Lung (tissue), 12 donors: ENCODE data around the gene MYL12B. TPM values are rescaled to one million over a fixed set of nuclear protein-coding genes. Genes with fewer than 3 reads are reported as not detected.

Source experiments
- ATAC-seq: fragments of 200-7000 bp; cut with Tn5 transposase; one replicate; pipeline ENCODE4 v1.9.1; 2020; ENCODE audit warnings: moderate number of reproducible peaks; ENCODE audit not compliant: insufficient read depth, low FRiP score
- DNase-seq, 3 donors: peaks; one replicate each; pipeline ENCODE4 v3.0.0-alpha.2; 2013 to 2017
- H3K27ac ChIP-seq, 2 donors: one replicate each; pipeline ENCODE4 v1.5.1; 2013; ENCODE audit warnings: mild to moderate bottlenecking in 2 of 2, moderate library complexity in 2 of 2, control low read depth in 1 of 2, inconsistent platforms in 1 of 2, low read depth in 1 of 2, low read length in 1 of 2
- H3K27me3 ChIP-seq, 3 donors: one replicate each; pipeline ENCODE4 v1.5.1; 2013; ENCODE audit warnings: low read length in 2 of 3; ENCODE audit not compliant: control insufficient read depth in 3 of 3, insufficient read depth in 3 of 3
- H3K36me3 ChIP-seq, 4 donors: one replicate each; pipeline ENCODE4 v1.5.1; 2013; ENCODE audit warnings: low read length in 4 of 4, mild to moderate bottlenecking in 1 of 4, moderate library complexity in 1 of 4; ENCODE audit not compliant: control insufficient read depth in 4 of 4, insufficient read depth in 4 of 4
- H3K4me1 ChIP-seq, 5 donors: one replicate each; pipeline ENCODE4 v1.5.1; 2013; ENCODE audit warnings: low read length in 5 of 5, mild to moderate bottlenecking in 2 of 5, moderate library complexity in 1 of 5; ENCODE audit not compliant: control insufficient read depth in 5 of 5, insufficient read depth in 5 of 5
- H3K4me3 ChIP-seq: one replicate; pipeline ENCODE4 v1.5.1; 2013; ENCODE audit warnings: mild to moderate bottlenecking, control low read depth, moderate library complexity
- H3K9ac ChIP-seq, 2 donors: one replicate each; pipeline ENCODE4 v1.5.1; 2013; ENCODE audit warnings: low read length in 2 of 2, control low read depth in 1 of 2; ENCODE audit not compliant: insufficient read depth in 1 of 2
- H3K9me3 ChIP-seq, 4 donors: one replicate each; pipeline ENCODE4 v1.5.1; 2013; ENCODE audit warnings: low read length in 3 of 4, mild to moderate bottlenecking in 1 of 4, moderate library complexity in 1 of 4; ENCODE audit not compliant: control insufficient read depth in 4 of 4, insufficient read depth in 3 of 4
- CTCF ChIP-seq: IDR thresholded peaks from 2 replicates; pipeline ENCODE4 v1.5.1; 2012; ENCODE audit warnings: mild to moderate bottlenecking; ENCODE audit errors: control extremely low read depth, extremely low read depth
- WGBS, 2 donors: extraction: QIAGEN DNeasy Blood & Tissue Kit; methylation state at CpG; one replicate each; pipeline ENCODE4 v1.1.7; 2013; 5-methylcytosine and 5-hydroxymethylcytosine counted together
- polyA plus RNA-seq, 2 donors: library from polyadenylated mRNA; stranded (reverse); fragments of 200-250 nt; gene quantifications; one replicate each; pipeline ENCODE4 v1.2.1, GENCODE V29; 2013
- total RNA-seq, 2 donors: library from RNA; depleted of rRNA in 1 of 2; stranded (reverse); fragments of >200 nt in 1 of 2; gene quantifications; one replicate each; pipeline ENCODE4 v1.2.1, GENCODE V29; 2014 to 2021
- donor health status: control.
- donor health status: control.
- donor health status: Bipolar disorder and iron deficiency.
- donor health status: healthy.
- donor health status: DM: yes; HTN: yes; CAD: no.

The MYL12B gene
- total and polyA plus RNA-seq, 4 donors, result 249 to 1,047 (median 418) TPM

DNA sequence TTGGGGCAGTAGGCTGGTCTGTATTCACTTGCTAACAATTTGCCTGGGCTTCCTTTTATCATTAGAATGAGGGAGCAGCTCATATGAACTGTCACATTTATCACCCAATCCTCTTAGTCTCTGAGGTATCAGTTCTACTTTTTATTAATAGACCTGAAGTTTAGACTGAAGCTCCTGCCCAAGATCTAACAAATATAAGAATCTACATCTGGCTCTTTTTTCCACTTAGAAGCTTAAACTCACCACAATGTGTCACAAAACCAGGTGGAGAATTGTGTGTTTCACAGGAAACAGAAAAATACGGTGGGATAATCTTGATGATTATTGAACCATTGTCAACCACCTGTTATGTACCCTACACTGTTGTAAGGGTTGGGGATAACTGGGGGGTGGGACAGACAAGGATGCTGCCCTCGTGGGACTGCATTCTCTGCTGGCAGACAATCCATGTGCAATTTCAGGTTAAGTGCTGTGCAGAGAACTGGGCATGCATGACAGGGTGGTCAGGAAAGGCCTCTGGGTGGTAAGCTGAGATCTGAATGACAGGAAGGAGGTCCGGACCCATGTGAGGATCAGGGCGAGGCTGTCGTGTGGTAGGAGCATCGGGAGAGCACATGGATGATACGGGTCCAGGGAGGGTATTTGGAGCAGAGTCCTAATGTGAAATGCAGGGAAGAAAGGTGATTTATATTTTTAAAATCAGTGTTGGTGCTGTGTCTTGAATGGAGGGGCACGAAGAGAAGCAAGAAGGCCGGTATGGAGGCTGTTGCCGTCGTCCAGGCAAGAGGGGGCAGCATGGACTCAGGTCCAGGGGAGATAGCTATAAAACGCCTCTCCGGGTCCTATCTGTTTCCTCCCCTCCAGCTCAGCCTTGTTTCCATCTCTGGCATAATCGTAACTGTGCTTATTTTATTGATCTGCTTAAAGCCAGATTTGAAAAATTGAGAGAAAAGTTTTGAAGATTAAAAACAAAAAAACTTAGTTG, 17.6 kb downstream of the MYL12B start:
- Histone ChIP-seq H3K4me1 (peaks cover 0 to 8% (median 0%) of the 10 kb centered on the region in 5 donors), H3K27me3 (no peaks in the 10 kb centered on the region), H3K36me3 (peaks cover 7 to 11% (median 9%) of the 10 kb centered on the region in 4 donors), H3K4me3 (no peak overlapping the region), H3K9ac (no peak overlapping the region), H3K9me3 (no peaks in the 10 kb centered on the region), H3K27ac (peak overlapping the region in 1 of 2 donors; percentile 15)
- ATAC-seq, result no peak
- no peak for TF ChIP-seq CTCF
- WGBS, 2 donors, result 34 to 45% methylated on average over 14 of the region's 14 CpGs
- no peak for DNase-seq

DNA sequence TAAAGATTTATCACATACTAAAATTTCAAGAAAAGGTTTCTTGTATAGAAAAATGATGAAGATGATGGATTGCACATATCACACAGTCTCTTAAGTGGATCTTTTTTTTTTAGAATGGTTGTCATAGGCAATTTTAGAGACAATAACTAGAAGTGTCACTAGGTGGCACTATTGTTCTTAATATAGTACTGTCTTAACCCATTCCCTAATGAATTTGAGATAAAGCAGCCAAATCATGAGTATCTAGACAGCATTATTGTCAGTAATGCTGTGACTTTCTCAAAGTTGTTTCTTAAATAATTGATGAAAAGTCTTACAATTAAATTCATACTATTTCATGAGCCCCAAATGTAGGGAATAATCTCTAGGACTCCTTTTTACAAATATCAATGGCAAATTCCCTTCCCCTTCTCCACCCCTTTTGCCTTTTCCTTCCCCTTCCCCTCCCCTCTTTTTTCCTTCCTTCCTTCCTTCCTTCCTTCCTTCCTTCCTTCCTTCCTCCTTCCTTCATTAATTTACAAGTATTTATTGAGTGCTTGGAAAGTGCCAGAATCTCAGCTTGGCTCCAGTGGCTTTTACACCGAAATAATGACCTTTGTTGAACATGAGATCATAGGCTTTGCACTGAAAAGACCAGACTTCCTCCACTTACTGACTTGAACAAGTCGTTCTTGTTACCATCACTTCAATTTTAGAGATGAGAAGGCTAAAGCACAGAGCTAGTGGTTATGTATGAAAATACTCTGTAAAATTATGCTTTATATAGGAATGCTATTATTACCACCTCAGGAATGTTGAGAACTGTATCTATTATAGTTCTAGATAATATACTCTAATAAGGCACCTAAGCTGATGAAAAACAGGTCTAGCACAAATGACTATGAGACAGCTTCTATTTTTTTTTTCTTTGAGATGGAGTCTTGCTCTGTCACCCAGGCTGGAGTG, 19.8 kb downstream of the MYL12B start:
- Histone ChIP-seq H3K36me3 (peaks cover 2 to 6% (median 2%) of the 10 kb centered on the region in 4 donors), H3K9me3 (no peaks in the 10 kb centered on the region), H3K27me3 (no peaks in the 10 kb centered on the region), H3K4me3 (no peak overlapping the region), H3K9ac (no peak overlapping the region), H3K27ac (peak overlapping the region in 1 of 2 donors; percentile 56), H3K4me1 (peaks cover 0 to 8% (median 0%) of the 10 kb centered on the region in 5 donors)
- ATAC-seq (peak; percentile 83), DNase-seq (peak in 2 of 3 donors; percentile 92)
- WGBS, 2 donors, result 38 to 61% methylated on average over 2 of the region's 2 CpGs
- peak; percentile 60 for TF ChIP-seq CTCF

- H3K4me3 ChIP-seq, result no peak overlapping the region
- H3K9me3 ChIP-seq, result no peaks in the 10 kb centered on the region
- DNase-seq, result peak in 2 of 3 donors; percentile 14
- H3K27me3 ChIP-seq, result no peaks in the 10 kb centered on the region
- TF ChIP-seq CTCF, result no peak
- WGBS, 2 donors, result 64 to 76% methylated on average over 10 of the region's 10 CpGs
- no peak for ATAC-seq
- H3K9ac ChIP-seq, result no peak overlapping the region
- H3K27ac ChIP-seq, result peak overlapping the region in 1 of 2 donors; percentile 9
- peaks cover 0 to 8% (median 0%) of the 10 kb centered on the region in 5 donors for H3K4me1 ChIP-seq
- H3K36me3 ChIP-seq, result peaks cover 0 to 2% (median 0%) of the 10 kb centered on the region in 4 donors
These were observed 21.4 kb downstream of the MYL12B start for GRCh38 chr18:3283253-3283863.
